Mesenchymal stem cell (in vitro differentiated cells and primary cell): Measurements from ENCODE around the gene RNF6.
A peak's percentile ranks its signal among the peaks of the same experiment; 100 is the strongest.

Experiments used
- DNase-seq: peaks from one replicate; pipeline ENCODE4 v3.0.0-alpha.2; 2013
- H2AFZ ChIP-seq: one replicate; pipeline ENCODE4 v1.6.1; 2013; ENCODE audit warnings: low read depth, mild to moderate bottlenecking, control low read depth, inconsistent platforms, low read length, moderate library complexity
- H2AK5ac ChIP-seq: 2 replicates; pipeline ENCODE4 v1.6.1; 2013; ENCODE audit warnings: low read length, moderate library complexity, mild to moderate bottlenecking, inconsistent platforms; ENCODE audit not compliant: severe bottlenecking
- H2BK120ac ChIP-seq: one replicate; pipeline ENCODE4 v1.6.1; 2013; ENCODE audit warnings: low read depth, mild to moderate bottlenecking, inconsistent platforms, low read length, moderate library complexity
- H2BK12ac ChIP-seq, 2 experiments: one replicate each; pipeline ENCODE4 v1.6.1; 2013; ENCODE audit warnings: inconsistent platforms in 2 of 2, low read length in 2 of 2, mild to moderate bottlenecking in 2 of 2, moderate library complexity in 2 of 2, control low read depth in 1 of 2
- H2BK15ac ChIP-seq: one replicate; pipeline ENCODE4 v1.6.1; 2013; ENCODE audit warnings: mild to moderate bottlenecking, low read depth, inconsistent platforms; ENCODE audit not compliant: poor library complexity, severe bottlenecking
- H2BK5ac ChIP-seq: 2 replicates; pipeline ENCODE4 v1.6.1; 2013; ENCODE audit warnings: low read depth, mild to moderate bottlenecking, low read length, control low read depth, inconsistent platforms; ENCODE audit not compliant: poor library complexity, severe bottlenecking
- H3K14ac ChIP-seq, 2 experiments: one replicate each; pipeline ENCODE4 v1.6.1; 2013; ENCODE audit warnings: inconsistent platforms in 2 of 2, low read length in 2 of 2, control low read depth in 1 of 2, mild to moderate bottlenecking in 1 of 2, moderate library complexity in 1 of 2
- H3K18ac ChIP-seq, 2 experiments: one replicate each; pipeline ENCODE4 v1.6.1; 2013; ENCODE audit warnings: inconsistent platforms in 2 of 2, low read length in 2 of 2, control low read depth in 1 of 2, low read depth in 1 of 2, mild to moderate bottlenecking in 1 of 2
- H3K23ac ChIP-seq, 2 experiments: one replicate each; pipeline ENCODE4 v1.6.1; 2013; ENCODE audit warnings: inconsistent platforms in 2 of 2, low read length in 2 of 2, mild to moderate bottlenecking in 2 of 2, moderate library complexity in 2 of 2, control low read depth in 1 of 2
- H3K27ac ChIP-seq: 2 replicates; pipeline ENCODE4 v1.5.1; 2013; ENCODE audit warnings: mild to moderate bottlenecking, moderate library complexity, low read length, control low read depth, inconsistent platforms; ENCODE audit not compliant: poor library complexity, severe bottlenecking
- H3K27me3 ChIP-seq, 2 experiments: 2 replicates each; pipeline versions ENCODE4 v1.6.1 to v1.7.0; 2013; ENCODE audit warnings: low read length in 2 of 2, mild to moderate bottlenecking in 2 of 2, moderate library complexity in 2 of 2, control low read depth in 1 of 2, inconsistent platforms in 1 of 2; ENCODE audit not compliant: control insufficient read depth in 1 of 2, insufficient read depth in 1 of 2
- H3K36me3 ChIP-seq, 2 experiments: 2 replicates each; pipeline versions ENCODE4 v1.6.1 to v1.7.0; 2013; ENCODE audit warnings: low read length in 2 of 2, control low read depth in 1 of 2, inconsistent platforms in 1 of 2, low read depth in 1 of 2, mild to moderate bottlenecking in 1 of 2; ENCODE audit not compliant: insufficient read depth in 2 of 2, control insufficient read depth in 1 of 2
- H3K4ac ChIP-seq, 2 experiments: one replicate each; pipeline ENCODE4 v1.6.1; 2013; ENCODE audit warnings: inconsistent platforms in 2 of 2, low read length in 2 of 2, mild to moderate bottlenecking in 2 of 2, moderate library complexity in 2 of 2, control low read depth in 1 of 2, low read depth in 1 of 2
- H3K4me1 ChIP-seq: 2 replicates; pipeline ENCODE4 v1.6.1; 2013; ENCODE audit warnings: low read depth, low read length, control low read depth; ENCODE audit not compliant: control insufficient read depth, insufficient read depth
- H3K4me2 ChIP-seq: 2 replicates; pipeline ENCODE4 v1.6.1; 2013; ENCODE audit warnings: low read length, mild to moderate bottlenecking, inconsistent platforms; ENCODE audit not compliant: poor library complexity, severe bottlenecking
- H3K4me3 ChIP-seq, 2 experiments: 2 replicates each; pipeline versions ENCODE4 v1.5.1 to v1.7.0; 2013; ENCODE audit warnings: low read length in 2 of 2, mild to moderate bottlenecking in 2 of 2, control low read depth in 1 of 2, low read depth in 1 of 2; ENCODE audit not compliant: insufficient read depth in 1 of 2
- H3K79me1 ChIP-seq: replicated peaks from 2 replicates; pipeline ENCODE4 v1.6.1; 2013; ENCODE audit warnings: mild to moderate bottlenecking, control low read depth, low read length, inconsistent platforms; ENCODE audit not compliant: poor library complexity, severe bottlenecking
- H3K9ac ChIP-seq: 2 replicates; pipeline ENCODE4 v1.7.0; 2013; ENCODE audit warnings: mild to moderate bottlenecking, low read length, moderate library complexity
- H3K9me3 ChIP-seq: 2 replicates; pipeline ENCODE4 v1.7.0; 2013; ENCODE audit warnings: mild to moderate bottlenecking, low read length; ENCODE audit not compliant: control insufficient read depth
- H4K8ac ChIP-seq: one replicate; pipeline ENCODE4 v1.6.1; 2013; ENCODE audit warnings: inconsistent platforms, mild to moderate bottlenecking, low read length, moderate library complexity
- H4K91ac ChIP-seq: one replicate; pipeline ENCODE4 v1.6.1; 2013; ENCODE audit warnings: mild to moderate bottlenecking, low read length, inconsistent platforms
- WGBS: methylation state at CpG from one replicate; pipeline ENCODE4 v1.1.7; 2013; ENCODE audit warnings: mixed read lengths; 5-methylcytosine and 5-hydroxymethylcytosine counted together

RNF6 gene

DNA sequence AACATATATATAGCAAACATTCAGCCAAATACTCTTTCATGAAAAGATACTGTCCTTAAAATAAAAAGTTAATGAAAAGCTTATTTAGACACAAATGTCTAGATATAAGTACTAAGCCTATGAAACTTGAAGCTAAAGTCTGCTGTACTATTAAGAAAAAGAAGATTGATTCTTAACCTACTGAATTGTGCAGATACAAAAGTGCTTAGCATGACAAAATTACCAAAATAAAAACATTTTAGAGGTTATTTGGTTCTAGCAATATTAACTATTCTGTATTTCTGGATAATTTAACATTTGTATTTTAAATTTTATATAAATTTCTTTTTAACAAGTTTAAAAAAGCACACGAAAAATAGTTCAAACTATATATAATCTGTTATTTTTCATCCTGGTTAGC is 8.8 kb downstream of the RNF6 start:
- no peaks in the 10 kb centered on the region for H3K9me3 ChIP-seq

DNA sequence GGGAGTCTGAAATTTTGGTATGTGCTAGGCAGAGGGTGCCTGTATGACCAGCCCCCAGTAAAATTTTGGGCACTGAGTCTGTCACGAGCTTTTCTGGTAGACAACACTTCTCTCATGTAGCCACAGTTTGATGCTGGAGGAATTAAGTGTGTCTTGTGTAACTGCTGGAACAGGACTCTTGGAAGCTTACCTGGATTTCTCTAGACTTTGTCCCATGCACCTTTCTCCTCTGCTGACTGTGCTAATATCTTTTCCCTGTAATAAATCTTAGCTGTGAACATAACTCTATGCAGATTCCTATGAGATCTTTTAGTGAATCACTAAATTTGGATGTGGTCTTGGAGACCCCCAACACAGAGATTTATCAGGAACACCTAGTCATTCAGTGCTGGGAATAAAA is 13.8 kb downstream of the RNF6 start:
- Histone ChIP-seq H2AFZ (no peak overlapping the region), H3K18ac (no peak overlapping the region), H3K4me2 (no peak overlapping the region), H3K79me1 (peaks cover 3% of the 10 kb centered on the region), H3K4me1 (no peaks in the 10 kb centered on the region), H2AK5ac (no peak overlapping the region), H3K27me3 (no peaks in the 10 kb centered on the region), H3K9me3 (no peaks in the 10 kb centered on the region), H3K27ac (no peak overlapping the region), H4K91ac (no peak overlapping the region), H2BK5ac (no peak overlapping the region), H3K36me3 (peaks cover 9 to 52% of the 10 kb centered on the region in 2 experiments), H2BK120ac (no peak overlapping the region), H2BK15ac (no peak overlapping the region), H3K23ac (no peak overlapping the region), H3K14ac (no peak overlapping the region), H3K4ac (no peak overlapping the region), H3K4me3 (no peak overlapping the region), H4K8ac (no peak overlapping the region), H2BK12ac (no peak overlapping the region), H3K9ac (no peak overlapping the region)
- 100% methylated on average over 1 of the region's 1 CpG for WGBS
- DNase-seq: no peak

More for the DNA sequence above, 8.8 kb downstream of the RNF6 start:
- no peak overlapping the region for H3K4ac ChIP-seq
- no peak overlapping the region for H3K14ac ChIP-seq
- no peak overlapping the region for H2BK5ac ChIP-seq
- H4K8ac ChIP-seq: no peak overlapping the region
- no peak overlapping the region for H2BK120ac ChIP-seq
- no peaks in the 10 kb centered on the region for H3K4me1 ChIP-seq
- no peak overlapping the region for H3K18ac ChIP-seq
- no peak overlapping the region for H2AK5ac ChIP-seq
- H3K4me3 ChIP-seq: no peak overlapping the region
- no peaks in the 10 kb centered on the region for H3K27me3 ChIP-seq
- H3K36me3 ChIP-seq: peaks cover 21 to 87% of the 10 kb centered on the region in 2 experiments
- no peak for DNase-seq
- H2BK12ac ChIP-seq: no peak overlapping the region
- 92% methylated on average over 1 of the region's 1 CpG for WGBS
- H3K4me2 ChIP-seq: no peak overlapping the region
- peaks cover 17% of the 10 kb centered on the region for H3K79me1 ChIP-seq
- no peak overlapping the region for H2BK15ac ChIP-seq
- no peak overlapping the region for H3K9ac ChIP-seq
- no peak overlapping the region for H3K27ac ChIP-seq
- no peak overlapping the region for H3K23ac ChIP-seq
- no peak overlapping the region for H2AFZ ChIP-seq
- H4K91ac ChIP-seq: no peak overlapping the region

DNA sequence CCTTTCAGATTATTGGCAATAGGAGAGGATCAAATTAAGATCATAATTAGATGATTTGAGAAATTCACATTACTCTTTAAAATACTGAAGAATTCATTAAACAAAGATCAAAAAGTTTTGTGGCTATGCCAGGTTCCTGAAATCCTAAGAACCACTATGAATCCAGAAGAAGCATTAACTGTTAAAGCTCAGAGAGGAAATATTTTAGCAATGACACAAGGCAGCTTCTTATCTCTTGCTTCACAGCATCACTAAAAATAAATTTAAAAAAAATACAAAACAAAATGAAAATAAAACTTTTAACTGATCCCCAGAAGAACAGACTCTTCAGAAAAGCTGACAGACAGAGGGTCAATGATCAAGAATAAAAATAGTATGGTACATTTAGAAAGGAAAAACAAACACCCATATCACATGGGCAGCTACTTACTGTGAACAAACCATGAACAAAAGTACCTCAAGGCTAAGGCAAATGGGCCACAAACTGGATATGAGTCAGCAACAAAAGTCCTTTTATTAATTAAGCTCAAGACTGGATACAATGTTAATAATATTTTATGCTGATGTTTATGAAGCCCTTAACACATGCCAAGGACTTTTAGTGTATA is 19.6 kb downstream of the RNF6 start:
- Histone ChIP-seq H3K14ac (no peak overlapping the region), H4K91ac (no peak overlapping the region)

DNA sequence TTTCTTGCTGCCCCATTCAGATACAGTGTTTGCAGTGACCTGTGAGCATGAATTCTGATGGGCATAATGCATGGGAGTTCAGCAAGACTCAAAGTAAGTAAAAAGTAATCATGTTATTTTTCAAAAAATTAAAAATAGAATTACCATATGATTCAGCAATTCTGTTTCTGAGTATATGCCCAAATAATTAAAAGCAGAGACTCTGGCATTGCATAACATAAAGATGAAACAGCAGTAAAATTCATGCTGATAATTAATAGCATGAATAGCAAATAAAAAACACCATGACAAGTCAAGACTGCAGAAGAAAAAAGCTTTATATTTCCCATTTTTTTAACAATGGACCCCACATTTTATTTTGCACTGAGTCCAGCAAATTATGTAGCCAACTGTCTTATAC is 21.3 kb downstream of the RNF6 start:
- no peaks in the 10 kb centered on the region for H3K4me1 ChIP-seq
- H4K8ac ChIP-seq: no peak overlapping the region

More for the DNA sequence above, 19.6 kb downstream of the RNF6 start:
- Histone ChIP-seq H2AK5ac (no peak overlapping the region), H3K27ac (no peak overlapping the region), H3K9ac (peak overlapping the region; percentile 65), H2BK5ac (no peak overlapping the region), H2BK15ac (no peak overlapping the region), H2BK120ac (no peak overlapping the region), H3K79me1 (no peaks in the 10 kb centered on the region), H3K4ac (no peak overlapping the region), H2BK12ac (no peak overlapping the region), H3K4me1 (no peaks in the 10 kb centered on the region), H3K23ac (no peak overlapping the region), H2AFZ (no peak overlapping the region), H3K27me3 (no peaks in the 10 kb centered on the region), H3K18ac (no peak overlapping the region), H4K8ac (no peak overlapping the region), H3K4me3 (no peak overlapping the region), H3K9me3 (peaks cover 2% of the 10 kb centered on the region), H3K36me3 (peaks cover under 1 to 7% of the 10 kb centered on the region in 2 experiments), H3K4me2 (no peak overlapping the region)
- peak; percentile 52 for DNase-seq

More for the DNA sequence above, 21.3 kb downstream of the RNF6 start:
- Histone ChIP-seq H2AFZ (no peak overlapping the region), H3K27ac (no peak overlapping the region), H3K9ac (peak overlapping the region; percentile 39), H2BK12ac (no peak overlapping the region), H3K4me2 (no peak overlapping the region), H3K79me1 (no peaks in the 10 kb centered on the region), H3K27me3 (no peaks in the 10 kb centered on the region), H4K91ac (no peak overlapping the region), H2BK5ac (no peak overlapping the region), H2BK120ac (no peak overlapping the region), H2BK15ac (no peak overlapping the region), H3K23ac (no peak overlapping the region), H3K4me3 (peak overlapping the region in 1 of 2 experiments; percentile 3), H3K9me3 (peaks cover 18% of the 10 kb centered on the region), H3K4ac (no peak overlapping the region), H3K14ac (no peak overlapping the region), H2AK5ac (no peak overlapping the region), H3K18ac (no peak overlapping the region), H3K36me3 (no peaks in the 10 kb centered on the region)
- DNase-seq: no peak
